COLO668 (cell line): Measurements from ENCODE around the gene EXD3.
"Not testable (repeated sequence)": the region's sequence is repeated elsewhere in the genome, so short reads cannot be mapped to it uniquely, and the experiment has no call there.

Experiments used
- DNase-seq: peaks from one replicate; lab custom pipeline; 2025; ENCODE audit not compliant: unreplicated experiment; lab: John Stamatoyannopoulos, UW

The EXD3 gene

GRCh38 chr9:137459152-137459600 is 36.2 kb upstream of the EXD3 start, which contains the start of gene NSMF:
Gene NSMF (minus strand): TSS chr9:137459334. CDS start chr9:137459102, 232 bp downstream.
- DNase-seq: peak; percentile 96

DNA sequence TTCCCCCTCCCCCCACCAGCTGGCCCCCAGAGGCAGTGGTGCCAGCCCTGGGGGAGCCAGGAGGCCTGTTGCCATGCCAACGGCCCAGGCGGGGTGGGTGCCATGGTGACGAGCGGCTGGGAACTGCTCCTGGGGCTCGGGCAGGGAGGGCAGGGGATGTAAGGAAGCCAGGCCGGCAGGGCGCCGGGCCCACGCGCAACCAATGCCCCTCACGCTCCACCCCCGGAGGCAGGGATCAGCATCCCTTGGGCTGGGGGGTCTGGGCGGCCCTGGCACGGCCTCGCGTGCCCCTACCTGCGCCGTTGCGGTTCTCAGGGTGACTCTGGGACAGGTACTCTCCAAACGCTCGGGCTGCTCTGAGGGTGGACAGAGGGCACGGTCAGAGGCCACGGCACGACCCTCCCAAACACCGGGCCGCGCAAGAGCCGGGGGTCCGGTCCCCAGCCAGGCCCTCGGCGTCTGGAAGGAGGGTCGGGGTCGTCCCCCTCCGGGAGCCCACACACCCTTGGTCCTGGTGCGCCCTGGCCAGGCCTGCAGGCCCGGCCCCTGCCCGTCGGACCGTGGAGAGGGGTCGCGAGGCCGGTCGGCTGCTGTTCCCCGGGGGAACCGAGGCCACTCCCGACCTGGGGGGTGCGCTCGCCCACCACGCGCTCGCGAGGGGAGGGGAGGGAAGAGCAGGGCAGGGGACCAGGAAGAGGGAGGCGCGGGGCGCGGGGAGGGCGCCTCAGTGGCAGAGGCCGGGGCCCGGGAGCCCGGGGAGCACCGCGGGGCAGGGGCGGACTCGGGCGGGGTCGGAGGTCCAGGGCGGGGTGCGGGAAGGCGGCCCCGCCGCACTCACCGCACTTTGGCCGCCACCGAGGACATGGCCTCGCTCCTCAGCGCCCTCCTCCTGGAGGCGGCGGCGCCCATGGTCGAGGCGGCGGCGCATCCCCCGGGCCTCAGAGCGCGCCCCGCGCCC is 35.5 kb upstream of the EXD3 start:
- peak; percentile 60 for DNase-seq

- no peak for DNase-seq
Measured at GRCh38 chr9:137457406-137458193, 34.6 kb upstream of the EXD3 start.

DNA sequence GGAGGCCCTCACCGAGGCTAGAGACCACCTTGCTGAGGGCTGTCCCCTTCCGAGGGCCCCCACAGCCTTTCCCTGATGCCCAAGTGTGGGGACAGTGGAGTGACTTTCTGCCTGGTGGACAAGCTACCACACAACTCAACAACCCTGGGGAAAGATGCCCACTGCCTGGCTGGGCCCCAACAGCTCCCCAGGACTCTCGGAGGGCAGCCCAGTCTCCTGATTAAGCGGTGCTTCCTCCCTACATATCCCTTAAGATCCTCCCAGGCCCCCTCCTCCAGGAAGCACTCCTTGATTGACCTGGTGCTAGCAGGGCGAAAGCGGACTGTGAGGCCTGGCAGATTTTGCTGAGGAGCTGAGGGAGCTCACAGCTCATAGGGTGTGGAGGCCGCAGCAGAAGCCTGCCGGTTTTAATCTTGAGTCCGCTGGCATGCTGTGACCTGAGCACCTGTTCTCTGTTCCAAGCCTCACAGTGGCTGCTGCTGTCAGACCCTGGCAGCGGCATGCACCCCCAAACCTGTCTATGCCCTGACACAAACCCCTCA is 34.0 kb upstream of the EXD3 start:
- no peak for DNase-seq

DNA sequence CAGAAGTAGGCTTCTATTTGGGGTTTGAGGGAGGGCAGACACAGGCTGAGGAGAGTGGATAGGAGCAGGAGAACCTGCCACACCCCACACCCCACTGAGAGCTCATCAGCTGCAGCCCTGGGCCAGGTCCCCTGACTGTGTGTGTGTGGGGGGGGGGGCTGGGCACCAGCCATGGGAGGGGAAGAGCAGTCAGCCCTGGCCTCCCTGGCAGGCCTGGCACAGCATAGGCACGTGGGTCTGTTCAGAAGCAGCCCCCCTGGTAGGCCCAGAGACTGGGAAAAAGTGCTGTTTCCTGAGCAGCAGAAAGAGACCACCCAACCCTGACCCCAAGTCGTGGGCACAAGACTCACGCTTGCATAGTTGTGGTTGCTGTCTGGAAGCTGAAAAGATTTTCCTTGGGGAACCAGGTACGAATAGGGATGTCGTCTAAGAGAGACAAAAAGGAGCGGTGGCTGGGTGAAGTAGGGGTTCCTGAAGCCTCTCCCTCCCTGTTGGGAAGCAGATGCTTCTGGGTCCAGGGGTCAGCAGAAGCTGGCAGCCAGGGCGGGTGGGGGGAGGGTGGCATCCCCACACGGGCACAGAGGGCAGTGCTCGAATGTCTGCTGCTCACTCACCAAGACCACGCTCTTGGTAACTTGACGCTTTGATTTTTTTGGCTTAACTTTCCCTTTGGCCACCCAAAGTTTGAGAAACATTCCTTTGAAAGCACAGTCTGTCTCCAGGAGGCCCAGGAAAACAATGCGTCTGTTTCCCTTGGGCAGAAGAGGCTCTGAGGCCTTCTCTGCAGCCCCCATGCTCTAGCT is 33.3 kb upstream of the EXD3 start:
- DNase-seq: no peak

DNA sequence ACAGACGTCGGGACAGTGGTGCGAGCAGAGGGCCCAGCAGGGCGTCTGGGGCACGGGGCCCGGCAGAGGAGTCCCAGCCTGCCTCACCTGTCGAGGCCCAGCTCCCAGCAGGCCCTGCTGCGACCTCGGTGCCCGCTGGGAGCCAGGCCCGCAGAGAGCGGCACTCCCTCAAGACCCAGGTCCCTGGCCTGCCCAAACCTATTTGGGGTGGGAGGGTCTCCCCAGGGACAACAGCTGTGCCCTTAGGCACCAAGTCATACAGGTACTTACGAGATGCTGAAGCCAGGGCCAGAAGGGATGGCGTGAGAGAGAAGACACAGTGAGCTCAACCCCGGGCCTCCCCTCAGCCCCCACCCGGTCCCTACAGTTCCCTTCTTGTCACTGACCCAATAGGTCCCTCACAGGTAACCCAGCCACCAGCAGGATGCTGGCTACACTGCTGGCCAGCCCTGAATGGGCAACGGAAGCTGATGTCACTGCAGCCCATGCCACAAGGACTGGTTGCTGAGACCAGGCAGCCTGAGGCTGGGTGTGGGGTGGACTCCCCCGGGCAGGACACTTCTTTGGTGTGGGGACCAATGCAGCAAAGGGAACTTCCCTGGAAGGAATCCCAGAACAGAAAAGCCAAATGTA is 32.5 kb upstream of the EXD3 start:
- no peak for DNase-seq

DNA sequence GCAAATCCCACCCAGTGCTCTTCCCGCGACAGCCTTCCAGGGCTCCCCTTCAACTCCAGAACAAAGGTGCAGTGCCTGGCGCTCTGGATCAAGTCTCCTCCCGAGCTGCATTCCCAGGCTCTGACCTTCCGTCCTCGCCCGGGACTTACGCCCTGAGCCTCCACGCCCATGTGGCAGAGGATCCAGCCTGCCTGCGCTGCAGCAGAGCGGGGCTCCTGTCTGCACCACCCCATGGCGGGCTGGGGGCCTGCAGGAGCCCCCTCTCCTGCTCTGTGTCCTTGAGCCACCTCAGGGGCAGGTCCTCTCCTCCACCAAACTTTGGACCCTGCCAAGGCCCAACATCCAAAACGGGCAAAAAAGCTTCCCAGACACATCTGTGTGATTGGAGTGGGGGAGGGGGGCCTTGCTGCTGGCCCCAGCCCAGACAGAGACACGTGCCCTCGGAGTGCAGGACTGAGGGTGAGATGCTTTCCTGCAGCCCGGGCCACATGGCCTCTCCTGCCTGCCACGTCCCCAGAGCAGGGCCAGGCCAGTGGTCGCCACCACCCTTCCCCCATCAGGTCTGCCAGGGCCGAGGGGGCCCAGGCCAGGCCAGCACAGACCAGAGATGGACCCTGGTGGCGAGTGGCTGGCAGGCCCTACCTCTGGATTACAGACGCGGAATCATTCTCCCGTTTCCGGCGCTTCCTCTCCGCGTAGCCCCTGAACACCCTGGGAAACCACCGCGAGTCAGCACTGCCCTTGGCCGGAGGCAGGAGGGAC is 31.8 kb upstream of the EXD3 start:
- DNase-seq: no peak

GRCh38 chr9:137454145-137454596 is 31.2 kb upstream of the EXD3 start:
- DNase-seq: no peak

- DNase-seq: peak; percentile 17
Measured at GRCh38 chr9:137453643-137454081, 30.7 kb upstream of the EXD3 start.

- DNase-seq: no peak
Measured at GRCh38 chr9:137452761-137453642, 30.0 kb upstream of the EXD3 start.

DNA sequence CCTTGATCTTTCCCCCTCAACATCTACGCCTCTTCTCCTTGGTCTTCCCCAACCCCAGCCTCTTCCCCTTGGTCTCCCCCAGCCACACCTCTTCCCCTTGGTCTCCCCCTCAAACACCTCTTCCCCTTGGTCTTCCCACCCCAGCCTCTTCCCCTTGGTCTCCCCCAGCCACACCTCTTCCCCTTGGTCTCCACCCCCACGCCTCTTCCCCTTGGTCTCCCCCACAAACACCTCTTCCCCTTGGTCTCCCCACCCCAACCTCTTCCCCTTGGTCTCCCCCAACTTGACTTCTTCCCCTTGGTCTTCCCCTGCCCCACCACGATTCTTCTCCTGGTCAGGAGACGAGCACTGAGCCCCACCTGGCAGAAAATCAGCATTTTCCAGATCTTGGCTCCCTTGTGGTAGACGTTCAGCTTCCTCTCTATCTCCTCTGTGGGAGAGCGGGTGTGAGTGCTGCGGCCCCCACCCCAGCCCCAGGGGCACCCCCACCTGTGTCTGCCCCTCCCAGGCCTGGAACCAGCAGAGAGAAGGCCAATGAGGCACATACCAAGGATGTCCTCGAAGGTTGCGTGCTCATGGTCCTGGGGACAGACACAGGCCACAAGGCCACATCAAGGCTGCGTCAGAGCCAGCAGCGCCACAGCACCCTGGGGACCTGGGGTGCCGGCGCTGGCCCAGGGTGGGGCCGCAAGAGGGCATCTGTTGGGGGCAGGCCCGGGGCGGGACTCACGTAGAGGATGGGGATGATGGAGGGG is 29.2 kb upstream of the EXD3 start:
- no peak for DNase-seq

DNA sequence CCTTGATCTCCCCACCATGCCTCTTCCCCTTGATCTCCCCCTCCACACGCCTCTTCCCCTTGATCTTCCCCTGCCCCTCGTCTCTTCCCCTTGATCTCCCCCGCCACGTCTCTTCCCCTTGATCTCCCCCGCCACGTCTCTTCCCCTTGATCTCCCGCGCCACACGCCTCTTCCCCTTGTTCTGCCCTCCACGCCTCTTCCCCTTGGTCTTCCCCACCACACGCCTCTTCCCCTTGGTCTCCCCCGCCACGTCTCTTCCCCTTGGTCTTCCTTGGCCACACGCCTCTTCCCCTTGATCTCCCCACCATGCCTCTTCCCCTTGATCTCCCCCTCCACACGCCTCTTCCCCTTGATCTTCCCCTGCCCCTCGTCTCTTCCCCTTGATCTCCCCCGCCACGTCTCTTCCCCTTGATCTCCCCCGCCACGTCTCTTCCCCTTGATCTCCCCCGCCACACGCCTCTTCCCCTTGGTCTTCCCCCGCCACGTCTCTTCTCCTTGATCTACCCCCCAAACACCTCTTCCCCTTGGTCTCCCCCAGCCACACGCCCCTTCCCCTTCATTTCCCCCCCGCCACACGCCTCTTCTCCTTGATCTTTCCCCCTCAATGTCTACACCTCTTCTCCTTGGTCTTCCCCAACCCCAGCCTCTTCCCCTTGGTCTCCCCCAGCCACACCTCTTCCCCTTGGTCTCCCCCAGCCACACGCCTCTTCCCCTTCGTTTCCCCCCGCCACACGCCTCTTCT is 28.5 kb upstream of the EXD3 start:
- DNase-seq: not testable (repeated sequence)

- DNase-seq: not testable (repeated sequence)
Measured at GRCh38 chr9:137450539-137451222, 27.7 kb upstream of the EXD3 start.

GRCh38 chr9:137449931-137450538 is 27.1 kb upstream of the EXD3 start:
- DNase-seq: no peak

- no peak for DNase-seq
Measured at GRCh38 chr9:137449081-137449844, 26.3 kb upstream of the EXD3 start.
